GM19238 (cell line): ENCODE measurements around the gene CLBA1.

Source experiments
- DNase-seq: peaks from one replicate; pipeline ENCODE4 v3.0.0; 2011; ENCODE audit warnings: low spot score; ENCODE audit not compliant: insufficient read length

CLBA1 gene

DNA sequence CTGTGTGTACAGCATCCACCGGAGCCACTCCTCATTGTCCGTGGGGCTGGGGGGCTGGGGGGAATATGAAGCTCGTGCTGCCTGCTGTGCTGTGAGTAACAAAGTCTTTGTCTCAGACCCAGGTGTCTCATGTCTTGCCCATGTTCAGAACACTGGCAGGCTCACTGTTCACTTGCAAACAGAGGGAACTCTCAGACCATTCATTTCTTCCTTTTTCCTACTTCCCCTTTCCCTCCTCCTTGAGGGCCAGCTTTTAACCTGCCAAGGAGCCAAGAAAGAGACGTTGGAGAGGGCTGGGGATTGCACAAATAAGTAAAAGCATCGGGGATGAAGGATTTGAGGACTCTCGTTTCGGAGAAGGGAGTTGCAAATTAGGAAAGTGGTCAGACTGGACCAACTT, 58.1 kb downstream of the CLBA1 start:
- no peak for DNase-seq
